ENCODE data around the gene ABHD17B.
"Not testable (repeated sequence)": the region's sequence is repeated elsewhere in the genome, so short reads cannot be mapped to it uniquely, and the experiment has no call there.

Gene ABHD17B

GRCh38 chr9:71918419-71918818 lies 7.4 kb upstream of the ABHD17B start:
- Histone ChIP-seq H3K4me3 (no peak overlapping the region), H3K27ac (no peak overlapping the region)

- Histone ChIP-seq H3K27ac (no peak overlapping the region), H3K4me3 (no peak overlapping the region)
Observed at GRCh38 chr9:71916834-71917534, 6.0 kb upstream of the ABHD17B start.

GRCh38 chr9:71915495-71915894 lies 4.5 kb upstream of the ABHD17B start:
- Histone ChIP-seq H3K4me3 (no peak overlapping the region), H3K27ac (no peak overlapping the region)

- H3K4me3 ChIP-seq: peak overlapping the region; percentile 69 to 98 (median 91)
- H3K27ac ChIP-seq: peak overlapping the region in 20 of 21 experiments; percentile 62 to 98 (median 87)
Observed at GRCh38 chr9:71911908-71912335, 929 bp upstream of the ABHD17B start.

- Histone ChIP-seq H3K27ac (peak overlapping the region; percentile 61 to 98 (median 91)), H3K4me3 (peak overlapping the region; percentile 69 to 98 (median 91))
Observed at GRCh38 chr9:71910650-71911060, 338 bp downstream of the ABHD17B start.

GRCh38 chr9:71909887-71910649 lies 925 bp downstream of the ABHD17B start:
- Histone ChIP-seq H3K4me3 (peak overlapping the region; percentile 69 to 98 (median 91)), H3K27ac (peak overlapping the region; percentile 61 to 98 (median 91))

- peak overlapping the region in 2 of 21 experiments; percentile 45 to 86 for H3K27ac ChIP-seq
Observed at GRCh38 chr9:71908825-71909224, 2.2 kb downstream of the ABHD17B start.

GRCh38 chr9:71904076-71904475 lies 6.9 kb downstream of the ABHD17B start:
- no peak overlapping the region for H3K27ac ChIP-seq
- H3K4me3 ChIP-seq: no peak overlapping the region

More at GRCh38 chr9:71908825-71909224, 2.2 kb downstream of the ABHD17B start:
- peak overlapping the region in 5 of 7 experiments; percentile 81 to 98 (median 93) for H3K4me3 ChIP-seq

- H3K4me3 ChIP-seq: no peak overlapping the region
- no peak overlapping the region for H3K27ac ChIP-seq
Observed at GRCh38 chr9:71901695-71902597, 9.0 kb downstream of the ABHD17B start.

- peak overlapping the region in 2 of 21 experiments; percentile 45 to 73 for H3K27ac ChIP-seq
- H3K4me3 ChIP-seq: not testable (repeated sequence)
Observed at GRCh38 chr9:71898756-71899155, 12.2 kb downstream of the ABHD17B start.

- Histone ChIP-seq H3K4me3 (no peak overlapping the region), H3K27ac (peak overlapping the region in 4 of 21 experiments; percentile 38 to 73 (median 45))
Observed at GRCh38 chr9:71897577-71897976, 13.4 kb downstream of the ABHD17B start.

- peak overlapping the region in 5 of 21 experiments; percentile 16 to 73 (median 45) for H3K27ac ChIP-seq
- no peak overlapping the region for H3K4me3 ChIP-seq
Observed at GRCh38 chr9:71896761-71897160, 14.2 kb downstream of the ABHD17B start.

- Histone ChIP-seq H3K27ac (peak overlapping the region in 2 of 21 experiments; percentile 45 to 67), H3K4me3 (no peak overlapping the region)
Observed at GRCh38 chr9:71895955-71896354, 15.0 kb downstream of the ABHD17B start.

GRCh38 chr9:71895117-71895516 lies 15.9 kb downstream of the ABHD17B start:
- H3K27ac ChIP-seq: peak overlapping the region in 3 of 21 experiments; percentile 16 to 67 (median 31)

GRCh38 chr9:71891557-71892189 lies 19.3 kb downstream of the ABHD17B start:
- H3K4me3 ChIP-seq: no peak overlapping the region

More at GRCh38 chr9:71895117-71895516, 15.9 kb downstream of the ABHD17B start:
- H3K4me3 ChIP-seq: no peak overlapping the region

GRCh38 chr9:71890042-71890679 lies 20.8 kb downstream of the ABHD17B start:
- H3K27ac ChIP-seq: no peak overlapping the region
- no peak overlapping the region for H3K4me3 ChIP-seq

More at GRCh38 chr9:71891557-71892189, 19.3 kb downstream of the ABHD17B start:
- H3K27ac ChIP-seq: no peak overlapping the region

- H3K4me3 ChIP-seq: no peak overlapping the region
- no peak overlapping the region for H3K27ac ChIP-seq
Observed at GRCh38 chr9:71887362-71887761, 23.6 kb downstream of the ABHD17B start.

GRCh38 chr9:71886541-71886940 lies 24.5 kb downstream of the ABHD17B start:
- H3K4me3 ChIP-seq: no peak overlapping the region
- H3K27ac ChIP-seq: no peak overlapping the region

GRCh38 chr9:71886015-71886414 lies 25.0 kb downstream of the ABHD17B start:
- Histone ChIP-seq H3K4me3 (no peak overlapping the region), H3K27ac (no peak overlapping the region)
